ENCODE measurements around the gene ANXA5.

Gene ANXA5

DNA sequence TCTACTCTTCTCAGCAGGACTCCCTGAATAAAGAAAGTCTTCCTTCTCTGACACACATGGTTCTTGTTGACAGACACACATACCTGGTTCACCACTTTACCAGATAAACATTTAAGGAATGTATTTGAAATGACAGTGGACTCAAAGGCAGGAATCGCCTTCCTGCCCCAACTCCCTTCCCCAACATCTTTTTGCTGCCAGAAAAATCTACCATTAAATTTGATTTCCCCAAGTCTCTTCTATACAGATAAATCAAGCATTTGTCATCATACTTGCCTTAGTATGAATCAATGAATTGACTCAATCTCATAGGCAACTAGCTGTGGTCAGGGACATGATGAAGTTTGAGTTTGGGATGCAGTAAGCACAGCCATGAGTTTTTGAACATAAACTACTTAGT, 23.3 kb upstream of the ANXA5 start:
- TF ChIP-seq EZH2phosphoT487 (IDR thresholded peaks at IDR 0.05; ENCODE audit: low read length) (no peak), EZH2 (optimal IDR thresholded peaks at IDR 0.05; ENCODE audit: low read depth, low read length) (no peak)
- TF ChIP-seq, protein P1, sequence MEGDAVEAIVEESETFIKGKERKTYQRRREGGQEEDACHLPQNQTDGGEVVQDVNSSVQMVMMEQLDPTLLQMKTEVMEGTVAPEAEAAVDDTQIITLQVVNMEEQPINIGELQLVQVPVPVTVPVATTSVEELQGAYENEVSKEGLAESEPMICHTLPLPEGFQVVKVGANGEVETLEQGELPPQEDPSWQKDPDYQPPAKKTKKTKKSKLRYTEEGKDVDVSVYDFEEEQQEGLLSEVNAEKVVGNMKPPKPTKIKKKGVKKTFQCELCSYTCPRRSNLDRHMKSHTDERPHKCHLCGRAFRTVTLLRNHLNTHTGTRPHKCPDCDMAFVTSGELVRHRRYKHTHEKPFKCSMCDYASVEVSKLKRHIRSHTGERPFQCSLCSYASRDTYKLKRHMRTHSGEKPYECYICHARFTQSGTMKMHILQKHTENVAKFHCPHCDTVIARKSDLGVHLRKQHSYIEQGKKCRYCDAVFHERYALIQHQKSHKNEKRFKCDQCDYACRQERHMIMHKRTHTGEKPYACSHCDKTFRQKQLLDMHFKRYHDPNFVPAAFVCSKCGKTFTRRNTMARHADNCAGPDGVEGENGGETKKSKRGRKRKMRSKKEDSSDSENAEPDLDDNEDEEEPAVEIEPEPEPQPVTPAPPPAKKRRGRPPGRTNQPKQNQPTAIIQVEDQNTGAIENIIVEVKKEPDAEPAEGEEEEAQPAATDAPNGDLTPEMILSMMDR (IDR thresholded peaks at IDR 0.05; ENCODE audit: low read length) = no peak
- H3K4me2 ChIP-seq (ENCODE audit: low read depth, low read length) = no peak overlapping the region
- no peak overlapping the region for H3K9ac ChIP-seq (ENCODE audit: low read length)
- no peaks in the 10 kb centered on the region for H3K79me2 ChIP-seq (ENCODE audit: low read length)
- H3K9me2 ChIP-seq (replicated peaks; ENCODE audit: insufficient read depth, low read length) = no peaks in the 10 kb centered on the region
- no peak overlapping the region for H3K4me3 ChIP-seq (ENCODE audit: low read length)
- no peaks in the 10 kb centered on the region for H4K20me1 ChIP-seq (ENCODE audit: insufficient read depth, low read length)
- H3K27me3 ChIP-seq (replicated peaks; ENCODE audit: insufficient read depth, low read length) = no peaks in the 10 kb centered on the region
- H3K36me3 ChIP-seq (replicated peaks; ENCODE audit: insufficient read depth, low read length) = no peaks in the 10 kb centered on the region
- H2AFZ ChIP-seq (ENCODE audit: low read length) = no peak overlapping the region
- H3F3A ChIP-seq (ENCODE audit: insufficient read depth, low read length) = no peaks in the 10 kb centered on the region
- no peak overlapping the region for H3K27ac ChIP-seq (ENCODE audit: low read length)
- H3K4me1 ChIP-seq (ENCODE audit: low read length) = no peaks in the 10 kb centered on the region
- no peak for DNase-seq
- no peaks in the 10 kb centered on the region for H3K9me3 ChIP-seq (replicated peaks; ENCODE audit: insufficient read depth, low read length)

DNA sequence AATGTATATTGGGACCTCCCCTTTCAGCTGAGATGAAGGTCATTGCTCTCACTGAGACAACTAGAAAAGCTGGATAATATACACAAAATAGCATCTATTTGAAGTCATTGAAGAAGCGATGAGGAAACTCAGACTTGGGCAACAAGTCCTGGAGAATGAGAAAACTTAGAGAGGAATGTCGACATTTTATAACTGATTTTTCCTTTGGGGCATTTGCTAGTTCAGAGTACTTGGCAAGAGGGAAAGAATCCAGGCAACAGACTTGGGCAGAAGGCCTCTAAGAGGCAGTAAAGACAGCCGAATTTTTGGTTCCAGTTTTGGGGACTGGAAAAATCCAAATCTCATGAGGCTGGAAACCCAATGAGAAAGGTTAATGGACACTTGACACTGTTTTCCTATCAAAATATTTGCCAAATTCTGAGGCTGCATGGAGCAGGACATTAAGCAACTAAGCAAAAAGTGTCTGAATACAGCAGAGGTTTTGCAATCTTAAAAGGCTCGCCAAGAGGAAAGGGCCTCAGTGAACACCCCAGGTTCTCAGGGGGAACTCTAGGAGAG, 21.0 kb upstream of the ANXA5 start:
- no peaks in the 10 kb centered on the region for H3K79me2 ChIP-seq (ENCODE audit: low read length)

DNA sequence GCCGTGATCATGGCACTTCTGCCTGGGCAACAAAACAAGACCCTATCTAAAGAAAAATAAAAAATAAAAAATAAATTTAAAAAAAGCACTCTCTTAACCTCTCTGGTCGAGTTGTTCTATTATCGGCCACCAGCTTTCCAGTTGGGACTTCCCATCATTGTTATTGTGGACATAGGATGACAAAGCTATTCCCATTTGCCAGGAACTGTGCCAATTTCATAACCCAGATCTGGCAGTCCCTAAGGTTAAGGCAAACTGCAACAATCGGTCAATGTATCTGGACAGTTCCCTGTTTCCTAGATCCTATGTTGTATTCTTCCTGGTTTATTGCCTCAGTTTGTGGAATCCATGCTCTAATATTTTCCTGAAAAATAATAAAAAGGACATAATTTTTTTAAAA, 17.8 kb upstream of the ANXA5 start:
- Histone ChIP-seq H3K4me2 (ENCODE audit: low read depth, low read length) (no peak overlapping the region), H3K27ac (ENCODE audit: low read length) (no peak overlapping the region), H3F3A (ENCODE audit: insufficient read depth, low read length) (no peaks in the 10 kb centered on the region), H3K4me3 (ENCODE audit: low read length) (no peak overlapping the region), H3K9me2 (replicated peaks; ENCODE audit: insufficient read depth, low read length) (no peaks in the 10 kb centered on the region), H3K9ac (ENCODE audit: low read length) (no peak overlapping the region), H3K4me1 (ENCODE audit: low read length) (no peaks in the 10 kb centered on the region), H2AFZ (ENCODE audit: low read length) (no peak overlapping the region), H3K36me3 (replicated peaks; ENCODE audit: insufficient read depth, low read length) (no peaks in the 10 kb centered on the region), H3K9me3 (replicated peaks; ENCODE audit: insufficient read depth, low read length) (no peaks in the 10 kb centered on the region), H4K20me1 (ENCODE audit: insufficient read depth, low read length) (no peaks in the 10 kb centered on the region), H3K27me3 (replicated peaks; ENCODE audit: insufficient read depth, low read length) (no peaks in the 10 kb centered on the region), H3K79me2 (ENCODE audit: low read length) (no peaks in the 10 kb centered on the region)
- TF ChIP-seq EZH2phosphoT487 (IDR thresholded peaks at IDR 0.05; ENCODE audit: low read length) (no peak), EZH2 (optimal IDR thresholded peaks at IDR 0.05; ENCODE audit: low read depth, low read length) (no peak)
- TF ChIP-seq, protein P1 (IDR thresholded peaks at IDR 0.05; ENCODE audit: low read length) = no peak
- no peak for DNase-seq

More for the DNA sequence above, 21.0 kb upstream of the ANXA5 start:
- Histone ChIP-seq H3K27me3 (replicated peaks; ENCODE audit: insufficient read depth, low read length) (no peaks in the 10 kb centered on the region), H4K20me1 (ENCODE audit: insufficient read depth, low read length) (no peaks in the 10 kb centered on the region), H3K4me2 (ENCODE audit: low read depth, low read length) (no peak overlapping the region), H3K9me3 (replicated peaks; ENCODE audit: insufficient read depth, low read length) (no peaks in the 10 kb centered on the region), H3K9me2 (replicated peaks; ENCODE audit: insufficient read depth, low read length) (no peaks in the 10 kb centered on the region), H2AFZ (ENCODE audit: low read length) (no peak overlapping the region), H3K4me1 (ENCODE audit: low read length) (no peaks in the 10 kb centered on the region), H3F3A (ENCODE audit: insufficient read depth, low read length) (no peaks in the 10 kb centered on the region), H3K27ac (ENCODE audit: low read length) (no peak overlapping the region), H3K36me3 (replicated peaks; ENCODE audit: insufficient read depth, low read length) (no peaks in the 10 kb centered on the region), H3K4me3 (ENCODE audit: low read length) (no peak overlapping the region), H3K9ac (ENCODE audit: low read length) (no peak overlapping the region)
- TF ChIP-seq EZH2phosphoT487 (IDR thresholded peaks at IDR 0.05; ENCODE audit: low read length) = no peak
- TF ChIP-seq, protein P1 (IDR thresholded peaks at IDR 0.05; ENCODE audit: low read length) = no peak
- TF ChIP-seq EZH2 (optimal IDR thresholded peaks at IDR 0.05; ENCODE audit: low read depth, low read length) = no peak
- DNase-seq = no peak

Data from MM.1S (cell line).